Measurements from ENCODE around the gene MACROD2.

DNA sequence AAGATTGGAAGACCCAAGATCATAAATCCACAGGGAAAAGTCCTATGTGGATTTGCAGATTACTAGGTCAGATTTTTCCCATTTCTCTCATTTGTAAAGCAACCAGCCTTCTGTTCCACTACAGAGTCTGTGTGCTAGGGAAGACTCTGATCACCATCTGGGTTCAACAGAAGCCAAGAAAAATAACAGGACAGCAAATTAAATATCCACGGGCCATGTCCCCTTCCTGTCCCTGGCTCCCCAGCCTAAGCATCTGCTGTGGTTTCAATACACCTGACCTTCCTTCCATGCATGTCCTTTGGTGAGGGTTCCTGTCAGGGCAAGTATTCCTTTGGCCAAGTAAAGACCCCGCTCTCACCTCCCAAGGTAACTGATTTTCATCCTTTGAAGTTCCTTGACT lies 2019.1 kb downstream of the MACROD2 start:
- TF ChIP-seq CTCF (IDR thresholded peaks at IDR 0.05), result no peak
- no peak for TF ChIP-seq EP300 (IDR thresholded peaks at IDR 0.05)

Measured in ovary (tissue), 3 donors.